Lower lobe of right lung (tissue), 2 donors: ENCODE data around the gene SERP2. TPM values are rescaled to one million over a fixed set of nuclear protein-coding genes. Genes with fewer than 3 reads are reported as not detected.
A peak's percentile ranks its signal among the peaks of the same experiment; 100 is the strongest.

Experiments
- ATAC-seq, 2 donors: fragments of 200-7000 bp; cut with Tn5 transposase; one replicate each; pipeline ENCODE4 v1.9.1; 2020 to 2022; ENCODE audit warnings: mild to moderate bottlenecking in 2 of 2, moderate library complexity in 2 of 2
- DNase-seq: peaks from one replicate; pipeline ENCODE4 v3.0.0-alpha.2; 2020
- H3K27ac ChIP-seq: fragments of 200-600 bp; one replicate; pipeline ENCODE4 v1.8.0; 2022
- H3K27me3 ChIP-seq: fragments of 200-600 bp; one replicate; pipeline ENCODE4 v1.8.0; 2022; ENCODE audit warnings: low read depth
- H3K36me3 ChIP-seq: fragments of 200-600 bp; one replicate; pipeline ENCODE4 v1.8.0; 2022; ENCODE audit warnings: mild to moderate bottlenecking
- H3K4me1 ChIP-seq: fragments of 200-600 bp; one replicate; pipeline ENCODE4 v1.8.0; 2022
- H3K4me3 ChIP-seq: fragments of 200-600 bp; one replicate; pipeline ENCODE4 v1.8.0; 2022; ENCODE audit warnings: mild to moderate bottlenecking
- H3K9me3 ChIP-seq: fragments of 200-600 bp; one replicate; pipeline ENCODE4 v1.8.0; 2022
- CTCF ChIP-seq: fragments of 200-600 bp; IDR thresholded peaks from one replicate; pipeline ENCODE4 v1.8.0; 2022; ENCODE audit warnings: antibody characterized with exemption, mild to moderate bottlenecking
- intact Hi-C: fragments of 100-400 bp; cut with DNase I; formaldehyde crosslinking; loops from one replicate; pipeline ENCODE4 v1.11.0; 2022
- total RNA-seq: library from RNA; stranded (reverse); fragmentation: NEBNext Ultra II Directional; extraction: Animal tissue kit (Norgen Biotek cat#: 25700); gene quantifications from one replicate; pipeline ENCODE4 v1.2.1, GENCODE V29; 2021
- donor health status: DM: no; HTN: yes; CAD: no; lungs with severe emphysema.

SERP2 gene
- total RNA-seq, 1 donor from 2014 or later, result 3.7 TPM

- intact Hi-C loops, result no loop called here
- no peak for TF ChIP-seq CTCF
Measured at GRCh38 chr13:44371421-44371820, 2.2 kb upstream of the SERP2 start.

GRCh38 chr13:44373247-44373600, 400 bp upstream of the SERP2 start:
- H3K27ac ChIP-seq, result peak overlapping the region; percentile 22
- peaks cover 9% of the 10 kb centered on the region for H3K27me3 ChIP-seq
- intact Hi-C loops, result no loop called here
- no peak for DNase-seq
- H3K4me1 ChIP-seq, result peaks cover 7% of the 10 kb centered on the region
- no peak for TF ChIP-seq CTCF
- peak; percentile 38 to 51 for ATAC-seq
- peak overlapping the region; percentile 62 for H3K4me3 ChIP-seq
- H3K9me3 ChIP-seq, result no peaks in the 10 kb centered on the region
- no peaks in the 10 kb centered on the region for H3K36me3 ChIP-seq

More at GRCh38 chr13:44371421-44371820, 2.2 kb upstream of the SERP2 start:
- H3K27me3 ChIP-seq, result peaks cover 9% of the 10 kb centered on the region
- H3K4me1 ChIP-seq, result peaks cover 7% of the 10 kb centered on the region
- no peak overlapping the region for H3K4me3 ChIP-seq
- H3K9me3 ChIP-seq, result no peaks in the 10 kb centered on the region
- no peaks in the 10 kb centered on the region for H3K36me3 ChIP-seq
- no peak for DNase-seq
- no peak for ATAC-seq
- H3K27ac ChIP-seq, result no peak overlapping the region

GRCh38 chr13:44374348-44374712, 706 bp downstream of the SERP2 start:
- Histone ChIP-seq H3K4me1 (peaks cover 7% of the 10 kb centered on the region), H3K36me3 (no peaks in the 10 kb centered on the region), H3K4me3 (peak overlapping the region; percentile 62), H3K9me3 (no peaks in the 10 kb centered on the region), H3K27ac (peak overlapping the region; percentile 22), H3K27me3 (peaks cover 9% of the 10 kb centered on the region)
- TF ChIP-seq CTCF, result no peak
- ATAC-seq, result no peak
- intact Hi-C loops, result no loop called here
- no peak for DNase-seq

- intact Hi-C loops, result no loop called here
- ATAC-seq, result no peak
- peaks cover 5% of the 10 kb centered on the region for H3K4me1 ChIP-seq
- peaks cover 6% of the 10 kb centered on the region for H3K27me3 ChIP-seq
- no peaks in the 10 kb centered on the region for H3K36me3 ChIP-seq
- no peak overlapping the region for H3K27ac ChIP-seq
- H3K4me3 ChIP-seq, result no peak overlapping the region
- TF ChIP-seq CTCF, result no peak
- no peaks in the 10 kb centered on the region for H3K9me3 ChIP-seq
- no peak for DNase-seq
Measured at GRCh38 chr13:44378277-44378676, 4.7 kb downstream of the SERP2 start.

- no peak for ATAC-seq
- Histone ChIP-seq H3K9me3 (no peaks in the 10 kb centered on the region), H3K36me3 (no peaks in the 10 kb centered on the region), H3K27me3 (no peaks in the 10 kb centered on the region), H3K27ac (no peak overlapping the region), H3K4me1 (no peaks in the 10 kb centered on the region), H3K4me3 (no peak overlapping the region)
- intact Hi-C loops, result no loop called here
- no peak for TF ChIP-seq CTCF
- DNase-seq, result no peak
Measured at GRCh38 chr13:44379885-44380284, 6.3 kb downstream of the SERP2 start.
